HepG2 (cell line): ENCODE data around the gene RAC3. TPM values are rescaled to one million over a fixed set of nuclear protein-coding genes. Genes with fewer than 3 reads are reported as not detected.
A peak's percentile ranks its signal among the peaks of the same experiment; 100 is the strongest.

Experiments used
- ARID2 ChIP-seq: sonication (generic); formaldehyde crosslinking; IDR thresholded peaks from 2 replicates; pipeline ENCODE4 v1.8.1; 2022; ENCODE audit warnings: mild to moderate bottlenecking, missing genetic modification reagents, borderline replicate concordance
- CHCHD3 ChIP-seq: sonication (generic); formaldehyde crosslinking; IDR thresholded peaks from 2 replicates; pipeline ENCODE4 v1.8.0; 2022; ENCODE audit warnings: mild to moderate bottlenecking, missing genetic modification reagents, moderate library complexity
- HMG20B ChIP-seq: conservative IDR thresholded peaks from 2 replicates; pipeline ENCODE4 v1.6.1; 2016; ENCODE audit warnings: missing genetic modification reagents, missing compliant biosample characterization
- KDM6A ChIP-seq: IDR thresholded peaks from 2 replicates; pipeline ENCODE4 v1.6.1; 2016; ENCODE audit warnings: low read depth
- NAIF1 ChIP-seq: sonication (generic); formaldehyde crosslinking; IDR thresholded peaks from 2 replicates; pipeline ENCODE4 v1.5.0; 2020; ENCODE audit warnings: mild to moderate bottlenecking, missing genetic modification reagents, borderline replicate concordance
- ONECUT2 ChIP-seq: sonication (generic); formaldehyde crosslinking; IDR thresholded peaks from 2 replicates; pipeline ENCODE4 v1.4.0; 2020; ENCODE audit warnings: missing genetic modification reagents
- RNF2 ChIP-seq: fragments of 450-650 bp; conservative IDR thresholded peaks from 2 replicates; pipeline ENCODE4 v1.6.1; 2016; ENCODE audit warnings: low read depth
- RXRA ChIP-seq: sonication (generic); formaldehyde crosslinking; IDR thresholded peaks from 2 replicates; pipeline ENCODE4 v1.5.1; 2020; ENCODE audit warnings: missing genetic modification reagents
- SRSF9 ChIP-seq: fragments of 200-400 bp; formaldehyde crosslinking; IDR thresholded peaks from 2 replicates; pipeline ENCODE4 v1.6.1; 2018; ENCODE audit warnings: borderline replicate concordance, mild to moderate bottlenecking, low read depth, low read length; ENCODE audit not compliant: insufficient read depth, poor library complexity, severe bottlenecking
- TAF15 ChIP-seq: fragments of 200-400 bp; formaldehyde crosslinking; IDR thresholded peaks from one replicate; pipeline ENCODE4 v1.6.1; 2018; ENCODE audit warnings: mild to moderate bottlenecking, low read depth, low read length; ENCODE audit not compliant: poor library complexity, severe bottlenecking
- ZMYM3 ChIP-seq: sonication (generic); formaldehyde crosslinking; IDR thresholded peaks from 2 replicates; pipeline ENCODE4 v1.5.1; 2020; ENCODE audit warnings: mild to moderate bottlenecking, missing genetic modification reagents
- ZNF121 ChIP-seq: sonication (generic); formaldehyde crosslinking; IDR thresholded peaks from 2 replicates; pipeline ENCODE4 v1.5.0; 2020; ENCODE audit warnings: mild to moderate bottlenecking, missing genetic modification reagents
- ZNF3 ChIP-seq: IDR thresholded peaks from 2 replicates; pipeline ENCODE4 v1.7.0; 2017; ENCODE audit warnings: inconsistent platforms
- ZNF317 ChIP-seq: sonication (generic); formaldehyde crosslinking; IDR thresholded peaks from 2 replicates; pipeline ENCODE4 v1.5.0; 2020; ENCODE audit warnings: mild to moderate bottlenecking, missing genetic modification reagents
- ZNF562 ChIP-seq: sonication (generic); formaldehyde crosslinking; IDR thresholded peaks from 2 replicates; pipeline ENCODE4 v1.8.0; 2022; ENCODE audit warnings: missing genetic modification reagents, borderline replicate concordance
- polyA plus RNA-seq, 8 experiments: library from polyadenylated mRNA; depleted of rRNA in 3 of 8; stranded (reverse) in 7 of 8; unstranded in 1 of 8; fragments of >200 nt; fragmentation: Illumina TruSeq in 4 of 8; extraction: Trizol in 4 of 8; gene quantifications; 2 replicates each; pipeline versions ENCODE4 v1.2.1 to v1.2.3, GENCODE V29; 2011 to 2016; ENCODE audit warnings: low read depth in 4 of 8, missing spikeins in 1 of 8, mixed read lengths in 1 of 8; ENCODE audit not compliant: insufficient read depth in 1 of 8
- total RNA-seq, 5 experiments: library from RNA; depleted of rRNA; stranded (reverse); fragments of >200 nt; fragmentation: Illumina TruSeq; extraction: Trizol; gene quantifications; 2 replicates each; pipeline ENCODE4 v1.2.3, GENCODE V29; 2016; ENCODE audit warnings: low read depth in 1 of 5
- TF ChIP-seq, protein P1 (sequence below): sonication (generic); formaldehyde crosslinking; IDR thresholded peaks from 2 replicates; pipeline ENCODE4 v1.9.0; 2021; ENCODE audit warnings: mild to moderate bottlenecking, missing genetic modification reagents
- TF ChIP-seq, protein P2 (sequence below): sonication (generic); formaldehyde crosslinking; IDR thresholded peaks from 2 replicates; pipeline ENCODE4 v1.4.0; 2020; ENCODE audit warnings: missing genetic modification reagents
- TF ChIP-seq, protein P3 (sequence below): conservative IDR thresholded peaks from 2 replicates; pipeline ENCODE4 v1.6.1; 2018; ENCODE audit warnings: missing genetic modification reagents
- TF ChIP-seq, protein P4 (sequence below): sonication (generic); formaldehyde crosslinking; IDR thresholded peaks from 2 replicates; pipeline ENCODE4 v1.4.0; 2020; ENCODE audit warnings: missing genetic modification reagents, mild to moderate bottlenecking, borderline replicate concordance

RAC3 gene
- total and polyA plus RNA-seq, 2 of the 13 experiments (the other 11 are each of a cell fraction or from before 2014, with no cell fraction given): 10.5 to 21.3 TPM

DNA sequence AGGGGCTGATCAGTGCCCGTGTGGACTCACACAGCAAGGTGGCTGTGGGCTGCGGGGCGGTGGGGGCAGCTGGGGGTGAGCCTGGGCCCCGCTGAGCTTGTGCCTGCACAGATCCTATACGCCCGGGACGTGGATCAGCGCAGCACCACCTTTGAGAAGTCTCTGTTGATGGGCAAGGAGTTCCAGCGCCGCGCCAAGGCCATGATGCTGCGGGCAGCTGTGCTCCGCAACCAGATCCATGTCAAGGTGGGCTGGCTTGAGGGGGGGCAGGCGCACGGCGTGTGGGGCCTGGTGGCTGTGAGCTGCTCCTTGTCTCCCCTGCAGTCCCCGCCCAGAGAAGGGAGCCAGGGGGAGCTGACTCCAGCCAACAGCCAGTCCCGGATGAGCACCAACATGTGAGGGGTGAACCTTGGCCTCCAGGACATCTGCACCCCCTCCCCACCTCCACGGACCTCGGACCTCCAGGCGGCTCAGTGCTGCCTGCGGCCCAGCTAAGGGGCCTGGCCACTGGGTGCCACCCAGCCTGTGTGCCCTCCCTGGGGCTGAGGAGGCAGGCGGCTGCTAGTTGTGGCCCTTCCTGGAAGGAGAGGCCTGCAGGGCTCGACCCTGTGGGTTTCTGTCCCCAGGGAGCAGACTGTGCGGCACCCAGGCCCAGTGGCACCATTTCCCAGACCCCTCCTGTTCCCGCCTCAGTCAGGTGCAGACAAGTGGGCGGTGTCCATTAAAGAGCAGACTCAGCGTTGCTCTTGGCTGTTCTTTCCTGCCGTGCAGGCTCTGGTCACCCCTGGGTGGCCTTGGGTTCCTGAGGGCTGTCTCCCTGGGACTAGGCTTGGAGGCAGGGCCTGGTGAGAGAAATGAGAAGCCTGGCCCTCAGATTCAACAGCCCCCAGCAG lies 25.5 kb downstream of the RAC3 start (continued):
- TF ChIP-seq, protein P1, sequence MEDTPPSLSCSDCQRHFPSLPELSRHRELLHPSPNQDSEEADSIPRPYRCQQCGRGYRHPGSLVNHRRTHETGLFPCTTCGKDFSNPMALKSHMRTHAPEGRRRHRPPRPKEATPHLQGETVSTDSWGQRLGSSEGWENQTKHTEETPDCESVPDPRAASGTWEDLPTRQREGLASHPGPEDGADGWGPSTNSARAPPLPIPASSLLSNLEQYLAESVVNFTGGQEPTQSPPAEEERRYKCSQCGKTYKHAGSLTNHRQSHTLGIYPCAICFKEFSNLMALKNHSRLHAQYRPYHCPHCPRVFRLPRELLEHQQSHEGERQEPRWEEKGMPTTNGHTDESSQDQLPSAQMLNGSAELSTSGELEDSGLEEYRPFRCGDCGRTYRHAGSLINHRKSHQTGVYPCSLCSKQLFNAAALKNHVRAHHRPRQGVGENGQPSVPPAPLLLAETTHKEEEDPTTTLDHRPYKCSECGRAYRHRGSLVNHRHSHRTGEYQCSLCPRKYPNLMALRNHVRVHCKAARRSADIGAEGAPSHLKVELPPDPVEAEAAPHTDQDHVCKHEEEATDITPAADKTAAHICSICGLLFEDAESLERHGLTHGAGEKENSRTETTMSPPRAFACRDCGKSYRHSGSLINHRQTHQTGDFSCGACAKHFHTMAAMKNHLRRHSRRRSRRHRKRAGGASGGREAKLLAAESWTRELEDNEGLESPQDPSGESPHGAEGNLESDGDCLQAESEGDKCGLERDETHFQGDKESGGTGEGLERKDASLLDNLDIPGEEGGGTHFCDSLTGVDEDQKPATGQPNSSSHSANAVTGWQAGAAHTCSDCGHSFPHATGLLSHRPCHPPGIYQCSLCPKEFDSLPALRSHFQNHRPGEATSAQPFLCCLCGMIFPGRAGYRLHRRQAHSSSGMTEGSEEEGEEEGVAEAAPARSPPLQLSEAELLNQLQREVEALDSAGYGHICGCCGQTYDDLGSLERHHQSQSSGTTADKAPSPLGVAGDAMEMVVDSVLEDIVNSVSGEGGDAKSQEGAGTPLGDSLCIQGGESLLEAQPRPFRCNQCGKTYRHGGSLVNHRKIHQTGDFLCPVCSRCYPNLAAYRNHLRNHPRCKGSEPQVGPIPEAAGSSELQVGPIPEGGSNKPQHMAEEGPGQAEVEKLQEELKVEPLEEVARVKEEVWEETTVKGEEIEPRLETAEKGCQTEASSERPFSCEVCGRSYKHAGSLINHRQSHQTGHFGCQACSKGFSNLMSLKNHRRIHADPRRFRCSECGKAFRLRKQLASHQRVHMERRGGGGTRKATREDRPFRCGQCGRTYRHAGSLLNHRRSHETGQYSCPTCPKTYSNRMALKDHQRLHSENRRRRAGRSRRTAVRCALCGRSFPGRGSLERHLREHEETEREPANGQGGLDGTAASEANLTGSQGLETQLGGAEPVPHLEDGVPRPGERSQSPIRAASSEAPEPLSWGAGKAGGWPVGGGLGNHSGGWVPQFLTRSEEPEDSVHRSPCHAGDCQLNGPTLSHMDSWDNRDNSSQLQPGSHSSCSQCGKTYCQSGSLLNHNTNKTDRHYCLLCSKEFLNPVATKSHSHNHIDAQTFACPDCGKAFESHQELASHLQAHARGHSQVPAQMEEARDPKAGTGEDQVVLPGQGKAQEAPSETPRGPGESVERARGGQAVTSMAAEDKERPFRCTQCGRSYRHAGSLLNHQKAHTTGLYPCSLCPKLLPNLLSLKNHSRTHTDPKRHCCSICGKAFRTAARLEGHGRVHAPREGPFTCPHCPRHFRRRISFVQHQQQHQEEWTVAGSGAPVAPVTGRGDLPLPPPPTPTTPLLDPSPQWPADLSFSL (CRISPR knock-in tag): no peak
- TF ChIP-seq ZMYM3: peak; percentile 72; the same call in 1 of the 2 replicates
- TF ChIP-seq TAF15: no peak
- no peak for TF ChIP-seq CHCHD3 (CRISPR knock-in tag)
- TF ChIP-seq ONECUT2: no peak
- no peak for TF ChIP-seq ZNF3 (CRISPR knock-in tag)
- TF ChIP-seq ZNF317: peak; percentile 66
- TF ChIP-seq NAIF1 (CRISPR knock-in tag): no peak
- no peak for TF ChIP-seq ZNF562 (CRISPR knock-in tag)
- TF ChIP-seq RNF2: peak; percentile 35; the same call in 1 of the 2 replicates
- TF ChIP-seq, protein P2, sequence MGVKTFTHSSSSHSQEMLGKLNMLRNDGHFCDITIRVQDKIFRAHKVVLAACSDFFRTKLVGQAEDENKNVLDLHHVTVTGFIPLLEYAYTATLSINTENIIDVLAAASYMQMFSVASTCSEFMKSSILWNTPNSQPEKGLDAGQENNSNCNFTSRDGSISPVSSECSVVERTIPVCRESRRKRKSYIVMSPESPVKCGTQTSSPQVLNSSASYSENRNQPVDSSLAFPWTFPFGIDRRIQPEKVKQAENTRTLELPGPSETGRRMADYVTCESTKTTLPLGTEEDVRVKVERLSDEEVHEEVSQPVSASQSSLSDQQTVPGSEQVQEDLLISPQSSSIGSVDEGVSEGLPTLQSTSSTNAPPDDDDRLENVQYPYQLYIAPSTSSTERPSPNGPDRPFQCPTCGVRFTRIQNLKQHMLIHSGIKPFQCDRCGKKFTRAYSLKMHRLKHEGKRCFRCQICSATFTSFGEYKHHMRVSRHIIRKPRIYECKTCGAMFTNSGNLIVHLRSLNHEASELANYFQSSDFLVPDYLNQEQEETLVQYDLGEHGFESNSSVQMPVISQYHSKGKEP (CRISPR knock-in tag): no peak
- no peak; the same call in 1 of the 2 replicates for TF ChIP-seq ZNF121
- TF ChIP-seq, protein P3, sequence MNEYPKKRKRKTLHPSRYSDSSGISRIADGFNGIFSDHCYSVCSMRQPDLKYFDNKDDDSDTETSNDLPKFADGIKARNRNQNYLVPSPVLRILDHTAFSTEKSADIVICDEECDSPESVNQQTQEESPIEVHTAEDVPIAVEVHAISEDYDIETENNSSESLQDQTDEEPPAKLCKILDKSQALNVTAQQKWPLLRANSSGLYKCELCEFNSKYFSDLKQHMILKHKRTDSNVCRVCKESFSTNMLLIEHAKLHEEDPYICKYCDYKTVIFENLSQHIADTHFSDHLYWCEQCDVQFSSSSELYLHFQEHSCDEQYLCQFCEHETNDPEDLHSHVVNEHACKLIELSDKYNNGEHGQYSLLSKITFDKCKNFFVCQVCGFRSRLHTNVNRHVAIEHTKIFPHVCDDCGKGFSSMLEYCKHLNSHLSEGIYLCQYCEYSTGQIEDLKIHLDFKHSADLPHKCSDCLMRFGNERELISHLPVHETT (CRISPR knock-in tag): 0 out of 2 replicates have a peak, but pooled peaks have one; percentile 43
- no peak for TF ChIP-seq HMG20B (CRISPR knock-in tag)
- no peak for TF ChIP-seq SRSF9
- TF ChIP-seq KDM6A (CRISPR knock-in tag): peak; percentile 71
- no peak for TF ChIP-seq ARID2 (CRISPR knock-in tag)
- TF ChIP-seq RXRA: peak; percentile 73
- TF ChIP-seq, protein P4, sequence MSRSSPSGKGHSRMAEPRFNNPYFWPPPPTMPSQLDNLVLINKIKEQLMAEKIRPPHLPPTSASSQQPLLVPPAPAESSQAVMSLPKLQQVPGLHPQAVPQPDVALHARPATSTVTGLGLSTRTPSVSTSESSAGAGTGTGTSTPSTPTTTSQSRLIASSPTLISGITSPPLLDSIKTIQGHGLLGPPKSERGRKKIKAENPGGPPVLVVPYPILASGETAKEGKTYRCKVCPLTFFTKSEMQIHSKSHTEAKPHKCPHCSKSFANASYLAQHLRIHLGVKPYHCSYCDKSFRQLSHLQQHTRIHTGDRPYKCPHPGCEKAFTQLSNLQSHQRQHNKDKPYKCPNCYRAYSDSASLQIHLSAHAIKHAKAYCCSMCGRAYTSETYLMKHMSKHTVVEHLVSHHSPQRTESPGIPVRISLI: peak; percentile 42; the same call in 1 of the 2 replicates
